SJCRH30 (cell line): ENCODE measurements around the gene TCF25. TPM values are rescaled to one million over a fixed set of nuclear protein-coding genes. Genes with fewer than 3 reads are reported as not detected.
"Not testable (repeated sequence)": the region's sequence is repeated elsewhere in the genome, so short reads cannot be mapped to it uniquely, and the experiment has no call there.

ENCODE experiments used
- DNase-seq, 2 experiments: peaks; one replicate each; pipeline ENCODE4 v3.0.0-alpha.2; 2015 to 2020
- H3K27ac ChIP-seq: fragments of 250-450 bp; sonication (Bioruptor Pico); 2 replicates; pipeline ENCODE4 v1.5.1; 2020; ENCODE audit warnings: mild to moderate bottlenecking, moderate library complexity
- H3K27me3 ChIP-seq: fragments of 250-450 bp; sonication (Bioruptor Pico); 2 replicates; pipeline ENCODE4 v1.5.1; 2020; ENCODE audit warnings: mild to moderate bottlenecking, moderate library complexity
- H3K36me3 ChIP-seq: fragments of 250-450 bp; sonication (Bioruptor Pico); 2 replicates; pipeline ENCODE4 v1.5.1; 2020; ENCODE audit warnings: mild to moderate bottlenecking, moderate library complexity
- H3K4me1 ChIP-seq: fragments of 250-450 bp; sonication (Bioruptor Pico); 2 replicates; pipeline ENCODE4 v1.5.1; 2020; ENCODE audit warnings: mild to moderate bottlenecking, moderate library complexity
- H3K4me3 ChIP-seq: fragments of 250-450 bp; sonication (Bioruptor Pico); 2 replicates; pipeline ENCODE4 v1.5.1; 2020; ENCODE audit warnings: mild to moderate bottlenecking, moderate library complexity
- H3K9me3 ChIP-seq: fragments of 250-450 bp; sonication (Bioruptor Pico); replicated peaks from 2 replicates; pipeline ENCODE4 v1.5.1; 2020; ENCODE audit warnings: mild to moderate bottlenecking, moderate library complexity
- total RNA-seq: library from RNA; depleted of rRNA; stranded (reverse); fragments of >200 nt; shearing (Covaris generic); gene quantifications from 2 replicates; pipeline ENCODE4 v1.2.3, GENCODE V29; 2014

Gene TCF25
- total RNA-seq, 1 experiment from 2014 or later = 65.9 TPM

- Histone ChIP-seq H3K4me1 (no peaks in the 10 kb centered on the region; the same call in 1 of the 2 replicates), H3K4me3 (no peak overlapping the region), H3K36me3 (peaks cover 16% of the 10 kb centered on the region), H3K9me3 (no peaks in the 10 kb centered on the region), H3K27ac (no peak overlapping the region), H3K27me3 (no peaks in the 10 kb centered on the region)
- no peak for DNase-seq
These were observed 40.3 kb downstream of the TCF25 start for GRCh38 chr16:89913408-89914387.

- not testable (repeated sequence) for DNase-seq, H3K27me3 ChIP-seq
These were observed 41.4 kb downstream of the TCF25 start for GRCh38 chr16:89914642-89915285.

GRCh38 chr16:89915303-89916232, 42.2 kb downstream of the TCF25 start:
- H3K4me3 ChIP-seq = no peak overlapping the region
- peaks cover 6% of the 10 kb centered on the region for H3K36me3 ChIP-seq
- DNase-seq = no peak
- no peaks in the 10 kb centered on the region for H3K9me3 ChIP-seq
- H3K4me1 ChIP-seq = no peaks in the 10 kb centered on the region; the same call in 1 of the 2 replicates
- H3K27ac ChIP-seq = no peak overlapping the region
- no peaks in the 10 kb centered on the region for H3K27me3 ChIP-seq

More at GRCh38 chr16:89914642-89915285, 41.4 kb downstream of the TCF25 start:
- H3K27ac ChIP-seq, H3K4me1 ChIP-seq, H3K9me3 ChIP-seq, H3K4me3 ChIP-seq: not testable (repeated sequence)
- H3K36me3 ChIP-seq = peaks cover 10% of the 10 kb centered on the region

GRCh38 chr16:89917773-89918452, 44.5 kb downstream of the TCF25 start:
- Histone ChIP-seq H3K27me3 (no peaks in the 10 kb centered on the region), H3K27ac (peak overlapping the region; percentile 2; the same call in 1 of the 2 replicates), H3K9me3 (no peaks in the 10 kb centered on the region), H3K4me1 (peaks cover 10% of the 10 kb centered on the region; the same call in 1 of the 2 replicates), H3K4me3 (peak overlapping the region; percentile 51), H3K36me3 (no peaks in the 10 kb centered on the region)
- DNase-seq = peak; percentile 78 to 80

GRCh38 chr16:89918453-89919347, 45.3 kb downstream of the TCF25 start, which contains the start of gene MC1R:
Gene MC1R, plus strand, starts transcription at chr16:89918862. Its CDS starts 397 bp downstream, at chr16:89919259.
- H3K9me3 ChIP-seq = no peaks in the 10 kb centered on the region
- DNase-seq = peak; percentile 48 to 58
- peak within 1 kb of the TSS; percentile 51 for H3K4me3 ChIP-seq
- H3K27ac ChIP-seq = peak within 1 kb of the TSS; percentile 2; the same call in 1 of the 2 replicates
- H3K27me3 ChIP-seq = no peaks in the 10 kb centered on the region
- no peaks in the 10 kb centered on the region for H3K36me3 ChIP-seq
- H3K4me1 ChIP-seq = peaks cover 10% of the 10 kb centered on the region; the same call in 1 of the 2 replicates

GRCh38 chr16:89919535-89920406, 46.4 kb downstream of the TCF25 start:
- no peaks in the 10 kb centered on the region for H3K36me3 ChIP-seq
- H3K9me3 ChIP-seq = no peaks in the 10 kb centered on the region
- no peak for DNase-seq
- H3K27me3 ChIP-seq = no peaks in the 10 kb centered on the region
- H3K4me1 ChIP-seq = peaks cover 20% of the 10 kb centered on the region; the same call in 1 of the 2 replicates
- no peak overlapping the region for H3K4me3 ChIP-seq
- H3K27ac ChIP-seq = no peak overlapping the region

- Histone ChIP-seq H3K36me3 (no peaks in the 10 kb centered on the region), H3K4me3 (no peak overlapping the region), H3K9me3 (no peaks in the 10 kb centered on the region), H3K27me3 (no peaks in the 10 kb centered on the region), H3K4me1 (peaks cover 25% of the 10 kb centered on the region; the same call in 1 of the 2 replicates), H3K27ac (no peak overlapping the region)
- no peak for DNase-seq
These were observed 47.3 kb downstream of the TCF25 start for GRCh38 chr16:89920723-89921122.

GRCh38 chr16:89921131-89921701, 47.8 kb downstream of the TCF25 start:
- DNase-seq = peak; percentile 20 to 39
- Histone ChIP-seq H3K27ac (no peak overlapping the region; the same call in 1 of the 2 replicates), H3K4me3 (peak overlapping the region; percentile 73), H3K36me3 (no peaks in the 10 kb centered on the region), H3K9me3 (no peaks in the 10 kb centered on the region), H3K4me1 (peaks cover 25% of the 10 kb centered on the region; the same call in 1 of the 2 replicates), H3K27me3 (no peaks in the 10 kb centered on the region)

- no peaks in the 10 kb centered on the region for H3K27me3 ChIP-seq
These were observed 48.5 kb downstream of the TCF25 start for GRCh38 chr16:89921702-89922476.

GRCh38 chr16:89922477-89922883, 49.1 kb downstream of the TCF25 start:
- H3K36me3 ChIP-seq = no peaks in the 10 kb centered on the region
- DNase-seq = peak; percentile 65 to 78
- no peaks in the 10 kb centered on the region for H3K27me3 ChIP-seq
- H3K4me1 ChIP-seq = peaks cover 25% of the 10 kb centered on the region; the same call in 1 of the 2 replicates
- H3K27ac ChIP-seq = peak overlapping the region; percentile 64
- peak overlapping the region; percentile 73 for H3K4me3 ChIP-seq
- H3K9me3 ChIP-seq = no peaks in the 10 kb centered on the region

More at GRCh38 chr16:89921702-89922476, 48.5 kb downstream of the TCF25 start:
- H3K27ac ChIP-seq = peak overlapping the region; percentile 64
- peak overlapping the region; percentile 73 for H3K4me3 ChIP-seq
- peaks cover 25% of the 10 kb centered on the region; the same call in 1 of the 2 replicates for H3K4me1 ChIP-seq
- DNase-seq = peak; percentile 84 to 88
- H3K36me3 ChIP-seq = no peaks in the 10 kb centered on the region
- no peaks in the 10 kb centered on the region for H3K9me3 ChIP-seq
